Measurements from ENCODE around the gene PDGFD. TPM values are rescaled to one million over a fixed set of nuclear protein-coding genes. Genes with fewer than 3 reads are reported as not detected.

The PDGFD gene
- polyA plus RNA-seq, 1 of the 3 experiments (the other 2 are of a cell fraction) = 4.8 TPM

DNA sequence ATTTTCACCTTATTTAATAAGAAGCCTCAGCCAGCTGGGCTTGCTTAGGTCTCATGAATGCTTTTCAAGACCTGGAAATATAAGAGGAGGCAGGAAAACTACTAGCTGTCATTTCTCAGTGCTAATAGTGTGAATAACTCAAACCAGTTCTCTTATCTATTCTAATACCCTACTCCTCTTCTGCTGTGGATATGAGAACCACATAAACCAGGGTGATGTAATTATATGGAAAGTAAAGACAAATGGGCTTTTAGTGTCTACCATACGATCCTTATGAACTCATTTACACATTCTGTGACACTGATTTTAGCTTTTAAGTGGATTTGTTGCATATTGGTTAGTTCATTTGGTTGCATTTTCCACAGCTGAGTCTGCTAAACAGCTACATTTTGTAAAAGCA lies 8.6 kb downstream of the PDGFD start (continued):
- TF ChIP-seq EZH2phosphoT487 (IDR thresholded peaks at IDR 0.05; ENCODE audit: borderline replicate concordance, low read depth) (no peak), FOXM1 (IDR thresholded peaks at IDR 0.05; ENCODE audit: low read depth) (no peak), TEAD4 (IDR thresholded peaks at IDR 0.05; ENCODE audit: borderline replicate concordance, insufficient read depth) (no peak), GABPA (IDR thresholded peaks at IDR 0.05; ENCODE audit: low read depth) (no peak), NRF1 (IDR thresholded peaks at IDR 0.05; ENCODE audit: low read depth, low read length) (no peak), NFIC (IDR thresholded peaks at IDR 0.05; ENCODE audit: borderline replicate concordance) (no peak), YY1 (IDR thresholded peaks at IDR 0.05; ENCODE audit: low read depth) (no peak)
- TF ChIP-seq, protein P1, sequence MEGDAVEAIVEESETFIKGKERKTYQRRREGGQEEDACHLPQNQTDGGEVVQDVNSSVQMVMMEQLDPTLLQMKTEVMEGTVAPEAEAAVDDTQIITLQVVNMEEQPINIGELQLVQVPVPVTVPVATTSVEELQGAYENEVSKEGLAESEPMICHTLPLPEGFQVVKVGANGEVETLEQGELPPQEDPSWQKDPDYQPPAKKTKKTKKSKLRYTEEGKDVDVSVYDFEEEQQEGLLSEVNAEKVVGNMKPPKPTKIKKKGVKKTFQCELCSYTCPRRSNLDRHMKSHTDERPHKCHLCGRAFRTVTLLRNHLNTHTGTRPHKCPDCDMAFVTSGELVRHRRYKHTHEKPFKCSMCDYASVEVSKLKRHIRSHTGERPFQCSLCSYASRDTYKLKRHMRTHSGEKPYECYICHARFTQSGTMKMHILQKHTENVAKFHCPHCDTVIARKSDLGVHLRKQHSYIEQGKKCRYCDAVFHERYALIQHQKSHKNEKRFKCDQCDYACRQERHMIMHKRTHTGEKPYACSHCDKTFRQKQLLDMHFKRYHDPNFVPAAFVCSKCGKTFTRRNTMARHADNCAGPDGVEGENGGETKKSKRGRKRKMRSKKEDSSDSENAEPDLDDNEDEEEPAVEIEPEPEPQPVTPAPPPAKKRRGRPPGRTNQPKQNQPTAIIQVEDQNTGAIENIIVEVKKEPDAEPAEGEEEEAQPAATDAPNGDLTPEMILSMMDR (IDR thresholded peaks at IDR 0.05) = no peak

DNA sequence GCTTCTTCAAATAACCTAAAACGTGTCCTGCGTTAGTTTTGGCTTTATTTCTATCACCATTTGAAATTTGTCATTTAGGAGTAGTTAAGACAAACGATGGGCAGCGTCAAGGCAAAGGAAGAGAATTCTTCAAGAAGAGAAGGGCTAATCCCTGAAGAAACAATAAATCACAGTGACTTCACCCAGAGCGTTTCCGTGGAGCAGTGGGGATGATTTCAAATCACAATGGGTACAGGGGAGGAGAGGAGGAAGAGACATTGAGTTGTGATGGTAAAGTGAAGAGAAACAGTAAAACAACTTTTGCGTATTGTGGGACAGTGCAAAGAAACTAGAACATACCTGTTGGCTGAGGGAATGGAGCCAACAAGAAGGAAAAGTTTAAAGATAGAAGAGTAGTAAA lies 9.7 kb downstream of the PDGFD start:
- no peaks in the 10 kb centered on the region for H3K9me2 ChIP-seq

More for the DNA sequence above, 9.7 kb downstream of the PDGFD start:
- Histone ChIP-seq H3K4me2 (no peak overlapping the region), H3K9me3 (no peaks in the 10 kb centered on the region), H3K27ac (ENCODE audit: low read depth in 2 of 2, low read length in 1 of 2) (no peak overlapping the region), H3F3A (replicated peaks; ENCODE audit: insufficient read depth) (no peaks in the 10 kb centered on the region), H3K4me1 (ENCODE audit: control insufficient read depth in 1 of 2, insufficient read depth in 2 of 2, low read depth in 1 of 2, low read length in 1 of 2) (peaks cover 0 to 2% of the 10 kb centered on the region in 2 experiments; a peak in 2 of 4 replicates), H3K4me3 (ENCODE audit: low read depth in 2 of 2, low read length in 1 of 2) (no peak overlapping the region), H2AFZ (ENCODE audit: low read depth) (no peak overlapping the region), H4K20me1 (ENCODE audit: insufficient read depth) (no peaks in the 10 kb centered on the region), H3K79me2 (ENCODE audit: insufficient read depth) (no peaks in the 10 kb centered on the region), H3K27me3 (ENCODE audit: insufficient read depth) (no peaks in the 10 kb centered on the region), H3K9ac (no peak overlapping the region), H3K36me3 (replicated peaks in 1 of 2; ENCODE audit: control insufficient read depth in 1 of 2, insufficient read depth in 2 of 2, low read length in 1 of 2) (no peaks in the 10 kb centered on the region)
- 95% methylated on average over 7 of the region's 7 CpGs for WGBS (ENCODE audit: low lambda C conversion rate)
- DNase-seq = no peak
- CTCF ChIA-PET = interaction anchor here (1.1 to 2.5 kb wide), 2 partner anchors 15 to 472 kb away, joined by 3 to 8 read pairs; no protein-coding TSS in a partner anchor
- POLR2A ChIA-PET = no interaction called here
- TF ChIP-seq NRF1 (IDR thresholded peaks at IDR 0.05; ENCODE audit: low read depth, low read length) (no peak), MEF2A (IDR thresholded peaks at IDR 0.05; ENCODE audit: borderline replicate concordance, low read depth) (no peak), RXRA (IDR thresholded peaks at IDR 0.05; ENCODE audit: borderline replicate concordance, low read depth) (no peak), TCF12 (IDR thresholded peaks at IDR 0.05) (no peak), GABPA (IDR thresholded peaks at IDR 0.05; ENCODE audit: low read depth) (no peak), SIN3A (IDR thresholded peaks at IDR 0.05; ENCODE audit: borderline replicate concordance, low read depth, low read length) (no peak), JUND (IDR thresholded peaks at IDR 0.05) (no peak), TEAD4 (IDR thresholded peaks at IDR 0.05; ENCODE audit: borderline replicate concordance, insufficient read depth) (no peak), RFX5 (IDR thresholded peaks at IDR 0.05; ENCODE audit: low read length) (no peak), SMC3 (IDR thresholded peaks at IDR 0.05; ENCODE audit: low read depth, low read length) (no peak), FOXJ3 (CRISPR knock-in tag; IDR thresholded peaks at IDR 0.05) (no peak), EZH2phosphoT487 (IDR thresholded peaks at IDR 0.05; ENCODE audit: borderline replicate concordance, low read depth) (no peak)
- TF ChIP-seq, protein P2, sequence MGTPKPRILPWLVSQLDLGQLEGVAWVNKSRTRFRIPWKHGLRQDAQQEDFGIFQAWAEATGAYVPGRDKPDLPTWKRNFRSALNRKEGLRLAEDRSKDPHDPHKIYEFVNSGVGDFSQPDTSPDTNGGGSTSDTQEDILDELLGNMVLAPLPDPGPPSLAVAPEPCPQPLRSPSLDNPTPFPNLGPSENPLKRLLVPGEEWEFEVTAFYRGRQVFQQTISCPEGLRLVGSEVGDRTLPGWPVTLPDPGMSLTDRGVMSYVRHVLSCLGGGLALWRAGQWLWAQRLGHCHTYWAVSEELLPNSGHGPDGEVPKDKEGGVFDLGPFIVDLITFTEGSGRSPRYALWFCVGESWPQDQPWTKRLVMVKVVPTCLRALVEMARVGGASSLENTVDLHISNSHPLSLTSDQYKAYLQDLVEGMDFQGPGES (IDR thresholded peaks at IDR 0.05; ENCODE audit: low read depth, low read length) = no peak
- TF ChIP-seq, protein P3, sequence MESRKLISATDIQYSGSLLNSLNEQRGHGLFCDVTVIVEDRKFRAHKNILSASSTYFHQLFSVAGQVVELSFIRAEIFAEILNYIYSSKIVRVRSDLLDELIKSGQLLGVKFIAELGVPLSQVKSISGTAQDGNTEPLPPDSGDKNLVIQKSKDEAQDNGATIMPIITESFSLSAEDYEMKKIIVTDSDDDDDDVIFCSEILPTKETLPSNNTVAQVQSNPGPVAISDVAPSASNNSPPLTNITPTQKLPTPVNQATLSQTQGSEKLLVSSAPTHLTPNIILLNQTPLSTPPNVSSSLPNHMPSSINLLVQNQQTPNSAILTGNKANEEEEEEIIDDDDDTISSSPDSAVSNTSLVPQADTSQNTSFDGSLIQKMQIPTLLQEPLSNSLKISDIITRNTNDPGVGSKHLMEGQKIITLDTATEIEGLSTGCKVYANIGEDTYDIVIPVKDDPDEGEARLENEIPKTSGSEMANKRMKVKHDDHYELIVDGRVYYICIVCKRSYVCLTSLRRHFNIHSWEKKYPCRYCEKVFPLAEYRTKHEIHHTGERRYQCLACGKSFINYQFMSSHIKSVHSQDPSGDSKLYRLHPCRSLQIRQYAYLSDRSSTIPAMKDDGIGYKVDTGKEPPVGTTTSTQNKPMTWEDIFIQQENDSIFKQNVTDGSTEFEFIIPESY (IDR thresholded peaks at IDR 0.05; ENCODE audit: borderline replicate concordance, low read depth) = no peak
- TF ChIP-seq, protein P1 (IDR thresholded peaks at IDR 0.05) = no peak
- TF ChIP-seq, protein P4, sequence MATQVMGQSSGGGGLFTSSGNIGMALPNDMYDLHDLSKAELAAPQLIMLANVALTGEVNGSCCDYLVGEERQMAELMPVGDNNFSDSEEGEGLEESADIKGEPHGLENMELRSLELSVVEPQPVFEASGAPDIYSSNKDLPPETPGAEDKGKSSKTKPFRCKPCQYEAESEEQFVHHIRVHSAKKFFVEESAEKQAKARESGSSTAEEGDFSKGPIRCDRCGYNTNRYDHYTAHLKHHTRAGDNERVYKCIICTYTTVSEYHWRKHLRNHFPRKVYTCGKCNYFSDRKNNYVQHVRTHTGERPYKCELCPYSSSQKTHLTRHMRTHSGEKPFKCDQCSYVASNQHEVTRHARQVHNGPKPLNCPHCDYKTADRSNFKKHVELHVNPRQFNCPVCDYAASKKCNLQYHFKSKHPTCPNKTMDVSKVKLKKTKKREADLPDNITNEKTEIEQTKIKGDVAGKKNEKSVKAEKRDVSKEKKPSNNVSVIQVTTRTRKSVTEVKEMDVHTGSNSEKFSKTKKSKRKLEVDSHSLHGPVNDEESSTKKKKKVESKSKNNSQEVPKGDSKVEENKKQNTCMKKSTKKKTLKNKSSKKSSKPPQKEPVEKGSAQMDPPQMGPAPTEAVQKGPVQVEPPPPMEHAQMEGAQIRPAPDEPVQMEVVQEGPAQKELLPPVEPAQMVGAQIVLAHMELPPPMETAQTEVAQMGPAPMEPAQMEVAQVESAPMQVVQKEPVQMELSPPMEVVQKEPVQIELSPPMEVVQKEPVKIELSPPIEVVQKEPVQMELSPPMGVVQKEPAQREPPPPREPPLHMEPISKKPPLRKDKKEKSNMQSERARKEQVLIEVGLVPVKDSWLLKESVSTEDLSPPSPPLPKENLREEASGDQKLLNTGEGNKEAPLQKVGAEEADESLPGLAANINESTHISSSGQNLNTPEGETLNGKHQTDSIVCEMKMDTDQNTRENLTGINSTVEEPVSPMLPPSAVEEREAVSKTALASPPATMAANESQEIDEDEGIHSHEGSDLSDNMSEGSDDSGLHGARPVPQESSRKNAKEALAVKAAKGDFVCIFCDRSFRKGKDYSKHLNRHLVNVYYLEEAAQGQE (IDR thresholded peaks at IDR 0.05; ENCODE audit: low read depth, low read length) = no peak
